MM.1S (cell line): Measurements from ENCODE around the gene SSC5D.

ENCODE experiments used
- DNase-seq: peaks from one replicate; pipeline ENCODE4 v3.0.0-alpha.2; 2015
- H2AFZ ChIP-seq: fragments of 300-600 bp; sonication (generic); 2 replicates; pipeline ENCODE4 v1.6.0; 2016; ENCODE audit warnings: antibody characterized with exemption, low read length
- H3F3A ChIP-seq: fragments of 300-600 bp; sonication (generic); 2 replicates; pipeline ENCODE4 v1.6.1; 2016; ENCODE audit warnings: mild to moderate bottlenecking, antibody characterized with exemption, low read length, moderate library complexity, mixed read lengths; ENCODE audit not compliant: insufficient read depth
- H3K27ac ChIP-seq: fragments of 300-600 bp; sonication (generic); 2 replicates; pipeline ENCODE4 v1.5.1; 2016; ENCODE audit warnings: mild to moderate bottlenecking, low read length
- H3K27me3 ChIP-seq: fragments of 300-600 bp; sonication (generic); replicated peaks from 2 replicates; pipeline ENCODE4 v1.6.0; 2016; ENCODE audit warnings: low read length; ENCODE audit not compliant: insufficient read depth
- H3K36me3 ChIP-seq: fragments of 300-600 bp; sonication (generic); replicated peaks from 2 replicates; pipeline ENCODE4 v1.6.1; 2016; ENCODE audit warnings: mild to moderate bottlenecking, low read length, mixed read lengths; ENCODE audit not compliant: insufficient read depth
- H3K4me1 ChIP-seq: fragments of 300-600 bp; sonication (generic); 2 replicates; pipeline ENCODE4 v1.6.1; 2016; ENCODE audit warnings: low read length, mixed read lengths
- H3K4me2 ChIP-seq: fragments of 300-600 bp; sonication (generic); 2 replicates; pipeline ENCODE4 v1.6.0; 2016; ENCODE audit warnings: low read depth, low read length
- H3K4me3 ChIP-seq: fragments of 300-600 bp; sonication (generic); 2 replicates; pipeline ENCODE4 v1.5.1; 2016; ENCODE audit warnings: low read length, mixed read lengths
- H3K79me2 ChIP-seq: fragments of 300-600 bp; sonication (generic); 2 replicates; pipeline ENCODE4 v1.6.1; 2016; ENCODE audit warnings: mixed run types, low read length, mixed read lengths
- H3K9ac ChIP-seq: fragments of 300-600 bp; sonication (generic); 2 replicates; pipeline ENCODE4 v1.6.1; 2016; ENCODE audit warnings: low read length, mixed read lengths
- H3K9me2 ChIP-seq: fragments of 300-600 bp; sonication (generic); replicated peaks from 2 replicates; pipeline ENCODE4 v1.6.1; 2016; ENCODE audit warnings: mild to moderate bottlenecking, low read length, mixed read lengths; ENCODE audit not compliant: insufficient read depth
- H3K9me3 ChIP-seq: fragments of 300-600 bp; sonication (generic); replicated peaks from 2 replicates; pipeline ENCODE4 v1.6.1; 2016; ENCODE audit warnings: mild to moderate bottlenecking, low read length, mixed read lengths; ENCODE audit not compliant: insufficient read depth
- H4K20me1 ChIP-seq: fragments of 300-600 bp; sonication (generic); 2 replicates; pipeline ENCODE4 v1.6.1; 2016; ENCODE audit warnings: mild to moderate bottlenecking, low read length, moderate library complexity, mixed read lengths; ENCODE audit not compliant: insufficient read depth
- CTCF ChIP-seq: fragments of 300-600 bp; sonication (generic); IDR thresholded peaks from 2 replicates; pipeline ENCODE4 v1.5.1; 2016; ENCODE audit warnings: antibody characterized with exemption, low read length, mixed read lengths
- EZH2 ChIP-seq: fragments of 300-600 bp; sonication (generic); optimal IDR thresholded peaks from 2 replicates; pipeline ENCODE3; 2017; ENCODE audit warnings: low read depth, mild to moderate bottlenecking, antibody characterized with exemption, low read length, mixed read lengths
- EZH2phosphoT487 ChIP-seq: fragments of 300-600 bp; sonication (generic); IDR thresholded peaks from 2 replicates; pipeline ENCODE4 v1.6.1; 2018; ENCODE audit warnings: antibody characterized with exemption, low read length

SSC5D gene

DNA sequence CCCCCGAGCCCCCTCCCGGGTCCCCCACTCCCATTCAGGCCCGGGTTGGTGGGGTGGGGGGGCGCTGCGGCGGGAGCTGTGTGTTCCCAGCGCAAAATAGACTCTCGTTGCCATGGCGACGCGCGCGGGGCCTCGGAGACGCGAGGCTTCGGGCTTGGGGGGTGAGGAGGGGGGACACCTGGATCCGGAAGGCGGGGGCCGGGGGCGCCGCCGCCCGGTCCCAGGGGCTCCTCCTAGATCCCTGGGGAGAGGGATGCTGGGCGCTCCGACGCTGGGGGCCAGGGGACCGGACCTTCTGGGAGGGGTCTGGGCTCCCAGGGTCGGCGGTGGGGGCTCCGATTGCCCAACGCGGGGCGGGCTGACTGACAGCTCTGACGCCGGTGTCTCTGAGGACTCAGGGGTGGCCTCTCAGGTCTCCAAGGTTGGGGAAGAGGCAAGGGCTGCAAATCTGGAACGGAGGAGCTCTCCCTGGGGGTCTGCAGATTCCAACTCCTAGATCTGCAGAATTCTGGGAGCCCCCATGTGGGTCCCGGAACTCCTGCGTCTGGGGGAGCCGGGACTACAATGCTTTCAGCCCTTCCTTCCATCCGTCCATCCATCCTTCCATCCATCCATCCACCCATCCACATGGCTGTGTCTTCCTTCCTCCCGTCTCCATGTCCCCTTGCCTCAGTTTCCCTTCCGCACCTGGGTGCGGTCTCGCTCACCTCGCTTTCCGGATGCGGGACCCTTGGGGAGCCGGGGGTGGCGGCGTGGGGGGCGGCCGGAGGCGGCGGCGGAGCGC lies 36.1 kb upstream of the SSC5D start:
- Histone ChIP-seq H3K36me3 (no peaks in the 10 kb centered on the region), H4K20me1 (no peaks in the 10 kb centered on the region), H2AFZ (no peak overlapping the region), H3F3A (no peaks in the 10 kb centered on the region), H3K9me3 (no peaks in the 10 kb centered on the region), H3K79me2 (no peaks in the 10 kb centered on the region), H3K4me2 (no peak overlapping the region), H3K9ac (no peak overlapping the region), H3K27me3 (peaks cover 28% of the 10 kb centered on the region), H3K27ac (no peak overlapping the region), H3K9me2 (no peaks in the 10 kb centered on the region), H3K4me3 (no peak overlapping the region), H3K4me1 (no peaks in the 10 kb centered on the region)
- no peak for DNase-seq
- no peak for TF ChIP-seq CTCF
- TF ChIP-seq EZH2 = no peak
- TF ChIP-seq EZH2phosphoT487 = no peak

- H4K20me1 ChIP-seq = no peaks in the 10 kb centered on the region
- H3K4me3 ChIP-seq = no peak overlapping the region
- DNase-seq = no peak
- no peaks in the 10 kb centered on the region for H3K9me3 ChIP-seq
- no peaks in the 10 kb centered on the region for H3K79me2 ChIP-seq
- peaks cover 23% of the 10 kb centered on the region for H3K27me3 ChIP-seq
- no peak overlapping the region for H2AFZ ChIP-seq
- no peak overlapping the region for H3K4me2 ChIP-seq
- no peaks in the 10 kb centered on the region for H3K9me2 ChIP-seq
- H3K9ac ChIP-seq = no peak overlapping the region
- TF ChIP-seq EZH2 (no peak), EZH2phosphoT487 (no peak), CTCF (no peak)
- H3K4me1 ChIP-seq = no peaks in the 10 kb centered on the region
- no peaks in the 10 kb centered on the region for H3K36me3 ChIP-seq
- H3F3A ChIP-seq = no peaks in the 10 kb centered on the region
- no peak overlapping the region for H3K27ac ChIP-seq
These were observed 35.4 kb upstream of the SSC5D start for GRCh38 chr19:55452749-55453346.

DNA sequence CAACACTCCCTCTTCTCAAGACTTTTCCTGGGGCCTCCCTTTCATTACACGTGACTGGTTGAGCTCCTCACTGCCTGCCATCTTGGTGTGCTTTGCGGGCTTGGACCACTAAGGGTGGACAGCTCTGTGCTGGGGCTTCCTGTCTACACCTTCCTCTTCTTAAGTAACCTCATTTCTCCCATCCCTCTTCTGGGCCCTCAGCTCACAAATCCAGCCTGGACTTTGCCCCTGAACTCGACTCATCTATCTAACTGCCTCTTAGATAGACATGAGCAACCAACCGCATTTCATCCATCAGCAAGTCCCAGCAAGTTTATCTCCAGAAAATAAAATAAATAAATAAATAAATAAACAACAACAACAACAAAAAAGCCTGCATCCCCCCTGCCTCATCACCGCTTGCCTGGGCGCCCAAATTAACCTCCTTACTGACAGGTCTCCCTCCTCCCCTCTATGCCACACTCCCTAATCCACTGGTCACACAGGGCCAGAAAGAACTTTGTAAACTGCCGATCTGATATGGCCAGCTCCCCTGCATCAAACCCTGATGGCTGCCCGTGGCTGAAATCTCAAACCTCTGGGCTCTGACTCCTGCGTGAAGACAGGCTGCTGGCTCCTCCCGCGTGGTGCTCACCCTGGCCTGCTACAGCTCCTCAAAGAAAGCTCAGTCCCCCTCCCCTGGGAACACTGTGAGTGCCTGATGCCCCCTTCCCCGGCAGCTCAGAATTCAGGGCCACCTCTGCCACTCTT lies 34.5 kb upstream of the SSC5D start:
- Histone ChIP-seq H3K4me1 (no peaks in the 10 kb centered on the region), H3K4me2 (no peak overlapping the region), H3K9me3 (no peaks in the 10 kb centered on the region), H3K79me2 (no peaks in the 10 kb centered on the region), H3K9ac (no peak overlapping the region), H3K4me3 (no peak overlapping the region), H4K20me1 (no peaks in the 10 kb centered on the region), H3K27me3 (peaks cover 23% of the 10 kb centered on the region), H2AFZ (no peak overlapping the region), H3K27ac (no peak overlapping the region), H3F3A (no peaks in the 10 kb centered on the region), H3K36me3 (no peaks in the 10 kb centered on the region), H3K9me2 (no peaks in the 10 kb centered on the region)
- DNase-seq = no peak
- TF ChIP-seq EZH2 (no peak), CTCF (no peak), EZH2phosphoT487 (no peak)
